K562 (cell line): ENCODE results near the gene PHTF1. TPM values are rescaled to one million over a fixed set of nuclear protein-coding genes. Genes with fewer than 3 reads are reported as not detected.

Experiments used
- CEBPB ChIP-seq: fragments of 450-650 bp; IDR thresholded peaks from 2 replicates; pipeline ENCODE4 v1.6.1; 2016; ENCODE audit warnings: missing genetic modification characterization, missing compliant biosample characterization
- EGR1 ChIP-seq: fragments of 450-650 bp; conservative IDR thresholded peaks from 2 replicates; pipeline ENCODE4 v1.6.1; 2017; ENCODE audit warnings: mild to moderate bottlenecking
- ILK ChIP-seq: fragments of 450-650 bp; IDR thresholded peaks from 2 replicates; pipeline ENCODE4 v1.6.1; 2016; ENCODE audit warnings: missing genetic modification characterization, low read depth, mild to moderate bottlenecking, missing compliant biosample characterization, moderate library complexity, borderline replicate concordance
- KAT8 ChIP-seq: fragments of 450-650 bp; IDR thresholded peaks from 2 replicates; pipeline ENCODE4 v1.6.1; 2016; ENCODE audit warnings: low read depth, mild to moderate bottlenecking
- MEF2D ChIP-seq: conservative IDR thresholded peaks from 2 replicates; pipeline ENCODE4 v1.6.1; 2016; ENCODE audit warnings: low read depth, missing genetic modification characterization, missing compliant biosample characterization
- MTA2 ChIP-seq: fragments of 450-650 bp; IDR thresholded peaks from 2 replicates; pipeline ENCODE4 v1.6.1; 2016; ENCODE audit warnings: low read depth
- RBM17 ChIP-seq: fragments of 200-400 bp; formaldehyde crosslinking; IDR thresholded peaks from 2 replicates; pipeline ENCODE4 v1.6.1; 2017; ENCODE audit warnings: low read depth, mild to moderate bottlenecking, low read length, borderline replicate concordance
- RCOR1 ChIP-seq, 2 experiments: IDR thresholded peaks; 2 replicates each; pipeline ENCODE4 v1.6.1; 2012; ENCODE audit warnings: low read depth in 2 of 2, low read length in 2 of 2, borderline replicate concordance in 1 of 2, improper control_type of control experiment in 1 of 2
- SMARCC2 ChIP-seq: fragments of 450-650 bp; IDR thresholded peaks from 2 replicates; pipeline ENCODE4 v1.6.1; 2017; ENCODE audit warnings: antibody characterized with exemption, moderate library complexity, mild to moderate bottlenecking, low read depth
- SMARCE1 ChIP-seq: fragments of 450-650 bp; IDR thresholded peaks from 2 replicates; pipeline ENCODE4 v1.7.1; 2016; ENCODE audit warnings: mild to moderate bottlenecking
- STAT5B ChIP-seq: fragments of 250-450 bp; sonication (Bioruptor Pico); IDR thresholded peaks from 2 replicates; pipeline ENCODE4 v1.8.0; 2021; ENCODE audit warnings: mild to moderate bottlenecking, inconsistent platforms
- TRIM24 ChIP-seq, 2 experiments: fragments of 450-650 bp; IDR thresholded peaks; 2 replicates each; pipeline ENCODE4 v1.6.1; 2016
- ZC3H4 ChIP-seq: sonication (generic); formaldehyde crosslinking; IDR thresholded peaks from 2 replicates; pipeline ENCODE4 v1.9.0; 2021; ENCODE audit warnings: missing genetic modification reagents, borderline replicate concordance
- ZNF232 ChIP-seq: sonication (generic); formaldehyde crosslinking; IDR thresholded peaks from 2 replicates; pipeline ENCODE4 v1.8.0; 2022; ENCODE audit warnings: mild to moderate bottlenecking, missing genetic modification reagents
- ZNF3 ChIP-seq: fragments of 250-450 bp; sonication (Bioruptor Pico); IDR thresholded peaks from 2 replicates; pipeline ENCODE4 v1.5.0; 2021; ENCODE audit warnings: mild to moderate bottlenecking, moderate library complexity
- ZNF584 ChIP-seq: fragments of 200-800 bp; sonication (Bioruptor generic); IDR thresholded peaks from 2 replicates; pipeline ENCODE4 v1.6.1; 2016; ENCODE audit warnings: low read depth, mild to moderate bottlenecking, missing genetic modification characterization, missing compliant biosample characterization
- ZNF79 ChIP-seq: fragments of 250-450 bp; sonication (Bioruptor Pico); IDR thresholded peaks from 2 replicates; pipeline ENCODE4 v1.4.0; 2020; ENCODE audit warnings: low read depth, mild to moderate bottlenecking, moderate library complexity
- polyA plus RNA-seq, 8 experiments: library from polyadenylated mRNA; depleted of rRNA in 4 of 8; stranded (reverse) in 5 of 8; unstranded in 3 of 8; fragments of >200 nt; fragmentation: Nextera tagmentation in 2 of 8; fragmentation: Illumina TruSeq in 1 of 8; extraction: Ambion mirVana in 2 of 8; extraction: Trizol in 1 of 8; gene quantifications; 2 replicates each; pipeline versions ENCODE4 v1.2.1 to v1.2.3, GENCODE V29; 2011 to 2014; ENCODE audit warnings: inconsistent platforms in 1 of 8, missing spikeins in 1 of 8
- total RNA-seq, 7 experiments: library from RNA; depleted of rRNA in 6 of 7; stranded (reverse); fragments of >200 nt in 6 of 7; fragmentation: Illumina TruSeq in 2 of 7; extraction: Trizol in 2 of 7; gene quantifications; 2 replicates each; pipeline versions ENCODE4 v1.2.1 to v1.2.3, GENCODE V29; 2011 to 2021; ENCODE audit warnings: low replicate concordance in 1 of 7
- TF ChIP-seq, protein P1 (sequence below), 2 experiments: fragments of 450-650 bp in 1 of 2; sonication (generic) in 1 of 2; formaldehyde crosslinking in 1 of 2; IDR thresholded peaks; 2 replicates each; pipeline versions ENCODE4 v1.7.1 to v1.9.0; 2016 to 2022; ENCODE audit warnings: inconsistent platforms in 1 of 2, mild to moderate bottlenecking in 1 of 2, missing genetic modification reagents in 1 of 2
- TF ChIP-seq, protein P2 (sequence below): fragments of 450-650 bp; IDR thresholded peaks from 2 replicates; pipeline ENCODE4 v1.6.1; 2016

The PHTF1 gene
- total and polyA plus RNA-seq, 9 of the 15 experiments (the other 6 are each of a cell fraction or from before 2014, with no cell fraction given): 8.4 to 36.2 (median 23.0) TPM

DNA sequence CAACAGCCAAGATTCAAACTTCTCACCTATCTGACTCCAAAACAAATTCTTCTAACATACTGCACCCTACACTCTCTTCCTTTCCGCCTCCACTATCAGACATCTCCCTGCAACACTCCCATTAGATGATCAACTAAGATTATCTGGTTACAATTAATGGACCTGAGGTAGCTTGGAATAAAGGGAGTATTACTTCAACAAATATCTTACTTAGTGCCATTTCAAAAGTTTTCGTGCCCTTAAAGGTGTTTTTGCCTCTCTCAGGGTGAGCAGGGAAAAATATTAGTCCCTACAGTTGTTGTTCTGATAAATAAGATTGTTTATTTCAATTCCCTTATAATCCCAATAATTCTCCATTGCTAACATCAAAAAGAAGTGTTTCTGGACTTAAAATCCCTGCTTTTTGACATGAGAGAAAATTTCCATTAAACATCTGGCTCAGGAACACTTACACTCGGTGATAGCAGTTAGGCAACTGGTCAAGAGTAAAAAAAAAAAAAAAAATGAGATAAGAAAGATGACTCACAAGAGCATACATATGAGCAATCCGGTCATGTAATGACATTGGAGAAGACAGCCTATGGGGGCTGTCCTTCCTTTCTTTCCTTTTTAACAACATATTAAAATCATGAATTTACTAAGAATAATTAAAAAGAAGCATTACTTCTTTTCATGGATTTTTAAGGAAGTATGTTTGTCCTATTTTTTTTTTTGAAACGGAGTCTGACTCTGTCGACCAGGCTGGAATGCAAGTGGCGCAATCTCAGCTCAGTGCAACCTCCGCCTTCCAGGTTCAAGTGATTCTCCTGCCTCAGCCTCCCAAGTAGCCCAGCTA lies 45.4 kb upstream of the PHTF1 start (continued):
- TF ChIP-seq, protein P1, sequence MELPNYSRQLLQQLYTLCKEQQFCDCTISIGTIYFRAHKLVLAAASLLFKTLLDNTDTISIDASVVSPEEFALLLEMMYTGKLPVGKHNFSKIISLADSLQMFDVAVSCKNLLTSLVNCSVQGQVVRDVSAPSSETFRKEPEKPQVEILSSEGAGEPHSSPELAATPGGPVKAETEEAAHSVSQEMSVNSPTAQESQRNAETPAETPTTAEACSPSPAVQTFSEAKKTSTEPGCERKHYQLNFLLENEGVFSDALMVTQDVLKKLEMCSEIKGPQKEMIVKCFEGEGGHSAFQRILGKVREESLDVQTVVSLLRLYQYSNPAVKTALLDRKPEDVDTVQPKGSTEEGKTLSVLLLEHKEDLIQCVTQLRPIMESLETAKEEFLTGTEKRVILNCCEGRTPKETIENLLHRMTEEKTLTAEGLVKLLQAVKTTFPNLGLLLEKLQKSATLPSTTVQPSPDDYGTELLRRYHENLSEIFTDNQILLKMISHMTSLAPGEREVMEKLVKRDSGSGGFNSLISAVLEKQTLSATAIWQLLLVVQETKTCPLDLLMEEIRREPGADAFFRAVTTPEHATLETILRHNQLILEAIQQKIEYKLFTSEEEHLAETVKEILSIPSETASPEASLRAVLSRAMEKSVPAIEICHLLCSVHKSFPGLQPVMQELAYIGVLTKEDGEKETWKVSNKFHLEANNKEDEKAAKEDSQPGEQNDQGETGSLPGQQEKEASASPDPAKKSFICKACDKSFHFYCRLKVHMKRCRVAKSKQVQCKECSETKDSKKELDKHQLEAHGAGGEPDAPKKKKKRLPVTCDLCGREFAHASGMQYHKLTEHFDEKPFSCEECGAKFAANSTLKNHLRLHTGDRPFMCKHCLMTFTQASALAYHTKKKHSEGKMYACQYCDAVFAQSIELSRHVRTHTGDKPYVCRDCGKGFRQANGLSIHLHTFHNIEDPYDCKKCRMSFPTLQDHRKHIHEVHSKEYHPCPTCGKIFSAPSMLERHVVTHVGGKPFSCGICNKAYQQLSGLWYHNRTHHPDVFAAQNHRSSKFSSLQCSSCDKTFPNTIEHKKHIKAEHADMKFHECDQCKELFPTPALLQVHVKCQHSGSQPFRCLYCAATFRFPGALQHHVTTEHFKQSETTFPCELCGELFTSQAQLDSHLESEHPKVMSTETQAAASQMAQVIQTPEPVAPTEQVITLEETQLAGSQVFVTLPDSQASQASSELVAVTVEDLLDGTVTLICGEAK (IDR thresholded peaks at IDR 0.05): peak; percentile 48; the same call in 1 of the 2 replicates
- TF ChIP-seq, protein P1 (CRISPR knock-in tag; IDR thresholded peaks at IDR 0.05): no peak
- no peak for TF ChIP-seq ZNF79 (CRISPR knock-in tag)
- TF ChIP-seq KAT8: no peak
- TF ChIP-seq ZC3H4: no peak
- no peak for TF ChIP-seq ILK (tag)
- TF ChIP-seq ZNF3: no peak
- TF ChIP-seq, protein P2, sequence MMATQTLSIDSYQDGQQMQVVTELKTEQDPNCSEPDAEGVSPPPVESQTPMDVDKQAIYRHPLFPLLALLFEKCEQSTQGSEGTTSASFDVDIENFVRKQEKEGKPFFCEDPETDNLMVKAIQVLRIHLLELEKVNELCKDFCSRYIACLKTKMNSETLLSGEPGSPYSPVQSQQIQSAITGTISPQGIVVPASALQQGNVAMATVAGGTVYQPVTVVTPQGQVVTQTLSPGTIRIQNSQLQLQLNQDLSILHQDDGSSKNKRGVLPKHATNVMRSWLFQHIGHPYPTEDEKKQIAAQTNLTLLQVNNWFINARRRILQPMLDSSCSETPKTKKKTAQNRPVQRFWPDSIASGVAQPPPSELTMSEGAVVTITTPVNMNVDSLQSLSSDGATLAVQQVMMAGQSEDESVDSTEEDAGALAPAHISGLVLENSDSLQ: peak; percentile 58
- TF ChIP-seq RBM17: no peak
- TF ChIP-seq ZNF584: peak; percentile 45; the same call in 1 of the 2 replicates
- no peak for TF ChIP-seq MTA2
- peak; percentile 98 for TF ChIP-seq SMARCE1
- peak; percentile 83 to 84 for TF ChIP-seq TRIM24 (IDR thresholded peaks at IDR 0.05)
- TF ChIP-seq SMARCC2: peak; percentile 95
- no peak for TF ChIP-seq EGR1
- no peak for TF ChIP-seq ZNF232
- no peak for TF ChIP-seq STAT5B
- peak; percentile 96 for TF ChIP-seq CEBPB (tag)
- peak in 1 of 2 experiments; percentile 53; a peak in 2 of 4 replicates for TF ChIP-seq RCOR1 (IDR thresholded peaks at IDR 0.05; ENCODE audit: borderline replicate concordance in 1 of 2, low read depth in 2 of 2, low read length in 2 of 2)
- no peak for TF ChIP-seq MEF2D (tag)
